Activated CD4-positive, alpha-beta memory T cell treated with anti-CD3 and anti-CD28 coated beads for 36 hours (primary cell): ENCODE measurements around the gene RPTOR. TPM values are rescaled to one million over a fixed set of nuclear protein-coding genes. Genes with fewer than 3 reads are reported as not detected.
"Not testable (repeated sequence)": the region's sequence is repeated elsewhere in the genome, so short reads cannot be mapped to it uniquely, and the experiment has no call there.

Experiments
- CTCF ChIA-PET: fragments of 350-600 bp; sonication (Branson Sonifier 250); formaldehyde crosslinking; loops from one replicate; lab custom pipeline; 2021; ENCODE audit warnings: antibody characterized with exemption, inconsistent platforms; lab: Charles Lee
- POLR2A ChIA-PET: fragments of 350-600 bp; sonication (Branson Sonifier 250); formaldehyde crosslinking; loops from one replicate; lab custom pipeline; 2021; ENCODE audit warnings: antibody characterized with exemption; lab: Charles Lee
- DNase-seq: peaks from one replicate; pipeline ENCODE4 v3.0.0-alpha.2; 2020
- H3K27ac Mint-ChIP-seq: one replicate; pipeline ENCODE4 v1.8.0; 2021; ENCODE audit warnings: mixed read lengths
- H3K27me3 Mint-ChIP-seq: one replicate; pipeline ENCODE4 v1.8.0; 2021; ENCODE audit warnings: mixed read lengths
- H3K36me3 Mint-ChIP-seq: one replicate; pipeline ENCODE4 v1.8.0; 2021; ENCODE audit warnings: mixed read lengths
- H3K4me1 Mint-ChIP-seq: one replicate; pipeline ENCODE4 v1.8.0; 2021; ENCODE audit warnings: low read depth, mixed read lengths
- H3K4me3 Mint-ChIP-seq: one replicate; pipeline ENCODE4 v1.8.0; 2021; ENCODE audit warnings: mild to moderate bottlenecking, mixed read lengths
- H3K9me3 Mint-ChIP-seq: one replicate; pipeline ENCODE4 v1.8.0; 2021; ENCODE audit warnings: mixed read lengths
- intact Hi-C: fragments of 100-400 bp; cut with micrococcal nuclease; formaldehyde crosslinking; loops from one replicate; pipeline ENCODE4 v1.15.1; 2023
- total RNA-seq, 2 experiments: library from RNA; stranded (reverse); gene quantifications; one replicate each; pipeline ENCODE4 v1.2.3, GENCODE V29; 2021

The RPTOR gene
- total RNA-seq, 2 experiments from 2014 or later, result 41.5 to 47.9 TPM

GRCh38 chr17:80763293-80763867 is 218.7 kb downstream of the RPTOR start:
- H3K27me3 Mint-ChIP-seq, result no peaks in the 10 kb centered on the region
- DNase-seq, result no peak
- H3K36me3 Mint-ChIP-seq, result peaks cover 7% of the 10 kb centered on the region
- H3K9me3 Mint-ChIP-seq, result no peaks in the 10 kb centered on the region
- CTCF ChIA-PET, result interaction anchor here (0.8 to 2.0 kb wide), 4 partner anchors 49 to 662 kb away, joined by 3 to 11 read pairs (median 4); partner anchors contain the start of gene GAA
- H3K4me3 Mint-ChIP-seq, result peak overlapping the region; percentile 13
- peaks cover 72% of the 10 kb centered on the region for H3K4me1 Mint-ChIP-seq
- intact Hi-C loops, result no loop called here
- POLR2A ChIA-PET, result interaction anchor here (0.8 to 1.7 kb wide), 5 partner anchors 18 to 129 kb away, joined by 3 to 8 read pairs (median 5); no protein-coding TSS in a partner anchor
- H3K27ac Mint-ChIP-seq, result peak overlapping the region; percentile 64

GRCh38 chr17:80764627-80765145 is 220.0 kb downstream of the RPTOR start:
- Mint-ChIP-seq H3K27ac (peak overlapping the region; percentile 61), H3K4me1 (peaks cover 60% of the 10 kb centered on the region), H3K4me3 (peak overlapping the region; percentile 17)
- DNase-seq, CTCF ChIA-PET, H3K9me3 Mint-ChIP-seq, intact Hi-C loops, H3K27me3 Mint-ChIP-seq, H3K36me3 Mint-ChIP-seq, POLR2A ChIA-PET: not testable (repeated sequence)

- Mint-ChIP-seq H3K4me3 (peak overlapping the region; percentile 17), H3K27me3 (no peaks in the 10 kb centered on the region), H3K9me3 (no peaks in the 10 kb centered on the region), H3K36me3 (peaks cover 6% of the 10 kb centered on the region), H3K27ac (peak overlapping the region; percentile 61), H3K4me1 (peaks cover 55% of the 10 kb centered on the region)
- intact Hi-C loops, result no loop called here
- DNase-seq, result peak; percentile 32
- CTCF ChIA-PET, result no interaction called here
- POLR2A ChIA-PET, result interaction anchor here (0.8 kb wide), 1 partner anchor 16 kb away, joined by 3 read pairs; no protein-coding TSS in a partner anchor
Observed at GRCh38 chr17:80765241-80765961, 220.8 kb downstream of the RPTOR start.

GRCh38 chr17:80766290-80766855 is 221.7 kb downstream of the RPTOR start:
- POLR2A ChIA-PET, result interaction anchor here (0.8 kb wide), 1 partner anchor 15 kb away, joined by 3 read pairs; no protein-coding TSS in a partner anchor
- Mint-ChIP-seq H3K27me3 (no peaks in the 10 kb centered on the region), H3K4me1 (peaks cover 49% of the 10 kb centered on the region), H3K36me3 (peaks cover 12% of the 10 kb centered on the region), H3K27ac (peak overlapping the region; percentile 21), H3K4me3 (no peak overlapping the region), H3K9me3 (no peaks in the 10 kb centered on the region)
- intact Hi-C loops, result no loop called here
- CTCF ChIA-PET, result no interaction called here
- no peak for DNase-seq

GRCh38 chr17:80768389-80768788 is 223.8 kb downstream of the RPTOR start:
- no peak for DNase-seq
- Mint-ChIP-seq H3K4me1 (peaks cover 35% of the 10 kb centered on the region), H3K4me3 (no peak overlapping the region), H3K27me3 (no peaks in the 10 kb centered on the region), H3K9me3 (no peaks in the 10 kb centered on the region), H3K27ac (no peak overlapping the region), H3K36me3 (peaks cover 7% of the 10 kb centered on the region)
- intact Hi-C loops, result no loop called here
- CTCF ChIA-PET, result interaction anchor here (0.7 kb wide), 1 partner anchor 10 kb away, joined by 3 read pairs; no protein-coding TSS in a partner anchor
- POLR2A ChIA-PET, result interaction anchor here (1.3 kb wide), 1 partner anchor 224 kb away, joined by 3 read pairs; the partner anchor contains the start of gene RPTOR

- ChIA-PET CTCF (no interaction called here), POLR2A (no interaction called here)
- no peak for DNase-seq
- Mint-ChIP-seq H3K9me3 (no peaks in the 10 kb centered on the region), H3K4me1 (peaks cover 33% of the 10 kb centered on the region), H3K4me3 (no peak overlapping the region), H3K27me3 (no peaks in the 10 kb centered on the region), H3K36me3 (peaks cover 7% of the 10 kb centered on the region), H3K27ac (no peak overlapping the region)
- intact Hi-C loops, result no loop called here
Observed at GRCh38 chr17:80768936-80769335, 224.3 kb downstream of the RPTOR start.

- Mint-ChIP-seq H3K4me1 (peaks cover 37% of the 10 kb centered on the region), H3K27ac (no peak overlapping the region), H3K9me3 (no peaks in the 10 kb centered on the region), H3K36me3 (peaks cover 11% of the 10 kb centered on the region), H3K4me3 (no peak overlapping the region), H3K27me3 (no peaks in the 10 kb centered on the region)
- ChIA-PET CTCF (no interaction called here), POLR2A (no interaction called here)
- DNase-seq, result no peak
- intact Hi-C loops, result no loop called here
Observed at GRCh38 chr17:80769516-80769915, 224.9 kb downstream of the RPTOR start.

GRCh38 chr17:80769936-80770625 is 225.4 kb downstream of the RPTOR start:
- H3K27me3 Mint-ChIP-seq, result no peaks in the 10 kb centered on the region
- no peak for DNase-seq
- peaks cover 11% of the 10 kb centered on the region for H3K36me3 Mint-ChIP-seq
- no peaks in the 10 kb centered on the region for H3K9me3 Mint-ChIP-seq
- CTCF ChIA-PET, result interaction anchor here (1.6 kb wide), 1 partner anchor 194 kb away, joined by 4 read pairs; no protein-coding TSS in a partner anchor
- no peak overlapping the region for H3K27ac Mint-ChIP-seq
- POLR2A ChIA-PET, result interaction anchor here (1.2 kb wide), 1 partner anchor 10 kb away, joined by 3 read pairs; no protein-coding TSS in a partner anchor
- intact Hi-C loops, result no loop called here
- peaks cover 38% of the 10 kb centered on the region for H3K4me1 Mint-ChIP-seq
- H3K4me3 Mint-ChIP-seq, result no peak overlapping the region

- H3K4me3 Mint-ChIP-seq, result no peak overlapping the region
Observed at GRCh38 chr17:80770881-80771611, 226.4 kb downstream of the RPTOR start.

GRCh38 chr17:80771612-80772005 is 227.0 kb downstream of the RPTOR start:
- CTCF ChIA-PET, result interaction anchor here (1.0 to 1.6 kb wide), 2 partner anchors 128 to 196 kb away, joined by 3 to 4 read pairs; no protein-coding TSS in a partner anchor
- POLR2A ChIA-PET, result interaction anchor here (0.8 kb wide), 1 partner anchor 121 kb away, joined by 4 read pairs; no protein-coding TSS in a partner anchor
- intact Hi-C loops, result no loop called here
- no peak overlapping the region for H3K27ac Mint-ChIP-seq
- H3K9me3 Mint-ChIP-seq, result no peaks in the 10 kb centered on the region
- H3K4me3 Mint-ChIP-seq, result no peak overlapping the region
- H3K4me1 Mint-ChIP-seq, result peaks cover 29% of the 10 kb centered on the region
- no peak for DNase-seq
- H3K27me3 Mint-ChIP-seq, result no peaks in the 10 kb centered on the region
- H3K36me3 Mint-ChIP-seq, result peaks cover 18% of the 10 kb centered on the region

More at GRCh38 chr17:80770881-80771611, 226.4 kb downstream of the RPTOR start:
- Mint-ChIP-seq H3K9me3 (no peaks in the 10 kb centered on the region), H3K36me3 (peaks cover 15% of the 10 kb centered on the region), H3K27ac (no peak overlapping the region), H3K4me1 (peaks cover 33% of the 10 kb centered on the region), H3K27me3 (no peaks in the 10 kb centered on the region)
- no peak for DNase-seq
- POLR2A ChIA-PET, result interaction anchor here (0.8 to 1.2 kb wide), 2 partner anchors 9 to 121 kb away, joined by 3 to 4 read pairs; no protein-coding TSS in a partner anchor
- CTCF ChIA-PET, result interaction anchor here (1.0 to 1.6 kb wide), 2 partner anchors 128 to 195 kb away, joined by 3 to 4 read pairs; no protein-coding TSS in a partner anchor
- intact Hi-C loops, result no loop called here

GRCh38 chr17:80772906-80773242 is 228.2 kb downstream of the RPTOR start:
- Mint-ChIP-seq H3K4me1 (peaks cover 28% of the 10 kb centered on the region), H3K4me3 (no peak overlapping the region), H3K36me3 (peaks cover 30% of the 10 kb centered on the region), H3K27me3 (no peaks in the 10 kb centered on the region), H3K27ac (no peak overlapping the region), H3K9me3 (no peaks in the 10 kb centered on the region)
- no peak for DNase-seq
- intact Hi-C loops, result no loop called here
- POLR2A ChIA-PET, result no interaction called here
- CTCF ChIA-PET, result no interaction called here
